Central memory CD8-positive, alpha-beta T cell (primary cell): ENCODE data around the gene NANS.

Source experiments
- ATAC-seq: fragments of 150-1000 bp; cut with Tn5 transposase; replicated peaks from 2 replicates; pipeline ENCODE4 v1.10.0; 2022; ENCODE audit warnings: mild to moderate bottlenecking, moderate FRiP score, moderate number of reproducible peaks; ENCODE audit not compliant: poor library complexity, severe bottlenecking; ENCODE audit errors: extremely low read depth
- DNase-seq, 2 donors: peaks; one replicate each; pipeline ENCODE4 v3.0.0; 2021; ENCODE audit warnings: low spot score in 2 of 2
- H3K27ac Mint-ChIP-seq: one replicate; pipeline ENCODE4 v1.8.0; 2022; ENCODE audit warnings: low read depth, mild to moderate bottlenecking, moderate library complexity, mixed read lengths
- H3K27me3 Mint-ChIP-seq: one replicate; pipeline ENCODE4 v1.8.0; 2022; ENCODE audit warnings: mixed read lengths
- H3K36me3 Mint-ChIP-seq: one replicate; pipeline ENCODE4 v1.8.0; 2022; ENCODE audit warnings: mild to moderate bottlenecking, moderate library complexity, mixed read lengths; ENCODE audit not compliant: insufficient read depth
- H3K4me1 Mint-ChIP-seq: one replicate; pipeline ENCODE4 v1.8.0; 2022; ENCODE audit warnings: mixed read lengths
- H3K4me3 Mint-ChIP-seq: one replicate; pipeline ENCODE4 v1.8.0; 2022; ENCODE audit warnings: mild to moderate bottlenecking, moderate library complexity, mixed read lengths
- H3K9me3 Mint-ChIP-seq: one replicate; pipeline ENCODE4 v1.8.0; 2022; ENCODE audit warnings: mixed read lengths

Gene NANS

GRCh38 chr9:98020476-98021145 is 35.9 kb upstream of the NANS start:
- Mint-ChIP-seq H3K27ac (peak overlapping the region; percentile 73), H3K36me3 (peaks cover 21% of the 10 kb centered on the region), H3K27me3 (no peaks in the 10 kb centered on the region), H3K9me3 (no peaks in the 10 kb centered on the region), H3K4me1 (no peaks in the 10 kb centered on the region), H3K4me3 (no peak overlapping the region)
- DNase-seq (no peak), ATAC-seq (no peak)

- no peaks in the 10 kb centered on the region for H3K27me3 Mint-ChIP-seq
Measured at GRCh38 chr9:98021306-98022040, 35.1 kb upstream of the NANS start.

GRCh38 chr9:98022447-98022846 is 34.1 kb upstream of the NANS start:
- no peak for ATAC-seq
- Mint-ChIP-seq H3K36me3 (peaks cover 7% of the 10 kb centered on the region), H3K27ac (peak overlapping the region; percentile 22), H3K27me3 (no peaks in the 10 kb centered on the region), H3K4me1 (no peaks in the 10 kb centered on the region), H3K9me3 (no peaks in the 10 kb centered on the region), H3K4me3 (no peak overlapping the region)
- DNase-seq: no peak

More at GRCh38 chr9:98021306-98022040, 35.1 kb upstream of the NANS start:
- Mint-ChIP-seq H3K9me3 (no peaks in the 10 kb centered on the region), H3K36me3 (peaks cover 14% of the 10 kb centered on the region), H3K4me3 (no peak overlapping the region), H3K27ac (peak overlapping the region; percentile 73), H3K4me1 (no peaks in the 10 kb centered on the region)
- ATAC-seq: no peak
- DNase-seq: no peak

GRCh38 chr9:98024702-98025101 is 31.8 kb upstream of the NANS start:
- Mint-ChIP-seq H3K36me3 (peaks cover 2% of the 10 kb centered on the region), H3K27ac (no peak overlapping the region), H3K4me3 (no peak overlapping the region), H3K9me3 (no peaks in the 10 kb centered on the region), H3K27me3 (no peaks in the 10 kb centered on the region), H3K4me1 (no peaks in the 10 kb centered on the region)
- ATAC-seq (no peak), DNase-seq (no peak)

GRCh38 chr9:98031169-98031568 is 25.4 kb upstream of the NANS start:
- H3K4me3 Mint-ChIP-seq: no peak overlapping the region
- DNase-seq (no peak), ATAC-seq (no peak)
- H3K27ac Mint-ChIP-seq: no peak overlapping the region
- no peaks in the 10 kb centered on the region for H3K9me3 Mint-ChIP-seq
- peaks cover 12% of the 10 kb centered on the region for H3K4me1 Mint-ChIP-seq
- H3K36me3 Mint-ChIP-seq: peaks cover 1% of the 10 kb centered on the region
- H3K27me3 Mint-ChIP-seq: no peaks in the 10 kb centered on the region

GRCh38 chr9:98031935-98032334 is 24.6 kb upstream of the NANS start:
- Mint-ChIP-seq H3K4me3 (no peak overlapping the region), H3K27me3 (no peaks in the 10 kb centered on the region), H3K36me3 (peaks cover 1% of the 10 kb centered on the region), H3K4me1 (peaks cover 12% of the 10 kb centered on the region), H3K9me3 (no peaks in the 10 kb centered on the region), H3K27ac (no peak overlapping the region)
- DNase-seq (no peak), ATAC-seq (no peak)

- H3K4me1 Mint-ChIP-seq: peaks cover 12% of the 10 kb centered on the region
- DNase-seq (peak; percentile 79 to 92), ATAC-seq (peak; percentile 90)
- no peaks in the 10 kb centered on the region for H3K9me3 Mint-ChIP-seq
- H3K4me3 Mint-ChIP-seq: peak overlapping the region; percentile 12
- H3K27ac Mint-ChIP-seq: peak overlapping the region; percentile 21
- H3K36me3 Mint-ChIP-seq: peaks cover 1% of the 10 kb centered on the region
- H3K27me3 Mint-ChIP-seq: peaks cover 7% of the 10 kb centered on the region
Measured at GRCh38 chr9:98034593-98035546, 21.7 kb upstream of the NANS start.

- DNase-seq (no peak), ATAC-seq (no peak)
- H3K27ac Mint-ChIP-seq: no peak overlapping the region
- H3K27me3 Mint-ChIP-seq: peaks cover 18% of the 10 kb centered on the region
- H3K9me3 Mint-ChIP-seq: no peaks in the 10 kb centered on the region
- H3K36me3 Mint-ChIP-seq: peaks cover 1% of the 10 kb centered on the region
- H3K4me1 Mint-ChIP-seq: peaks cover 12% of the 10 kb centered on the region
- no peak overlapping the region for H3K4me3 Mint-ChIP-seq
Measured at GRCh38 chr9:98037357-98037756, 19.2 kb upstream of the NANS start.

- Mint-ChIP-seq H3K36me3 (peaks cover 3% of the 10 kb centered on the region), H3K9me3 (no peaks in the 10 kb centered on the region), H3K4me3 (no peak overlapping the region), H3K27me3 (peaks cover 18% of the 10 kb centered on the region), H3K27ac (no peak overlapping the region), H3K4me1 (peaks cover 11% of the 10 kb centered on the region)
- DNase-seq: no peak
- no peak for ATAC-seq
Measured at GRCh38 chr9:98038958-98039357, 17.6 kb upstream of the NANS start.

- Mint-ChIP-seq H3K4me3 (no peak overlapping the region), H3K27ac (no peak overlapping the region), H3K36me3 (peaks cover 3% of the 10 kb centered on the region), H3K27me3 (peaks cover 18% of the 10 kb centered on the region), H3K9me3 (no peaks in the 10 kb centered on the region), H3K4me1 (peaks cover 5% of the 10 kb centered on the region)
- ATAC-seq: no peak
- no peak for DNase-seq
Measured at GRCh38 chr9:98039607-98040017, 16.9 kb upstream of the NANS start.

GRCh38 chr9:98040212-98040611 is 16.3 kb upstream of the NANS start:
- no peak overlapping the region for H3K27ac Mint-ChIP-seq
- H3K4me3 Mint-ChIP-seq: no peak overlapping the region
- peaks cover 4% of the 10 kb centered on the region for H3K4me1 Mint-ChIP-seq
- H3K36me3 Mint-ChIP-seq: peaks cover 5% of the 10 kb centered on the region
- H3K27me3 Mint-ChIP-seq: peaks cover 18% of the 10 kb centered on the region
- DNase-seq (no peak), ATAC-seq (no peak)
- H3K9me3 Mint-ChIP-seq: no peaks in the 10 kb centered on the region

- Mint-ChIP-seq H3K4me3 (no peak overlapping the region), H3K4me1 (peaks cover 18% of the 10 kb centered on the region), H3K9me3 (no peaks in the 10 kb centered on the region), H3K36me3 (peaks cover 9% of the 10 kb centered on the region), H3K27me3 (peaks cover 18% of the 10 kb centered on the region), H3K27ac (no peak overlapping the region)
- DNase-seq: no peak
- no peak for ATAC-seq
Measured at GRCh38 chr9:98043915-98044314, 12.6 kb upstream of the NANS start.
